HG03457 (cell line): Measurements from ENCODE around the gene ABCC6.
"Not testable (repeated sequence)": the region's sequence is repeated elsewhere in the genome, so short reads cannot be mapped to it uniquely, and the experiment has no call there.

Source experiments
- ATAC-seq: cut with Tn5 transposase; IDR thresholded peaks from one replicate; pipeline ENCODE4 v1.9.1; 2021; ENCODE audit warnings: moderate number of reproducible peaks; ENCODE audit not compliant: unreplicated experiment

The ABCC6 gene

DNA sequence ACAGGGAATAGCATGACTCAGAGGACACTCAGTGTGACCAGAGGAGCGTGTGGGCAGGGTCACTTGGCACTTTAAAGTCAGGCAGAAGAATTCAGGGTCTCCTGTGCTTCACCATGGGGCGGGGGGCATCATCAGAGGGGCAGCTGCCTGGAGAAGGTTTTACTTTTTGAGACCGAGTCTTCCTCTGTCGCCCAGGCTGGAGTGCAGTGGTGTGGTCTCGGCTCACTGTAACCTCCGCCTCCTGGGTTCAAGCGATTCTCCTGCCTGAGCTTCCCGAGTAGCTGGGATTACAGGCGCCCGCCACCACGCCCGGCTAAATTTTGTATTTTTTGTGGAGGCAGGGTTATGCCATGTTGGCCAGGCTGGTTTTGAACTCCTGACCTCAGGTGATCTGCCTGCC is 32.3 kb downstream of the ABCC6 start:
- not testable (repeated sequence) for ATAC-seq

DNA sequence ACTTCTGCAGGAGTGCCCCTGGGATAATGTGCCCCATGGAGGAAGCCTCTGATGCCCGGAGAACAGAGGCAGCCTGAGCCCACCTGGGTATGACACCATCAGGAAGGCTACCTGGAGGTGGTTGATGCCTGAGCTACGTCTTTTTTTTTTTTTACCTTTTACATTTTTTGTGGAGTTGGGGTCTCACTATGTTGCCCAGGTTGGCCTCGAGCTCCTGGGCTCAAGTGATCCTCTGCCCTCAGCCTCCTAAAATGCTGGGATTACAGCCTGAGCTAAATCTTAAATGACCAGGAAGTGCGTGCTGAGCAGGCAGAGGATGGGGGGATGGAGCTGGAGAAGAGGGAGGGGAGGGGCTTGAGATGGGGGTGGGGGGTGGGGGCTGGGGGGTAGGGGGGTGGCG is 32.7 kb downstream of the ABCC6 start:
- no peak for ATAC-seq

DNA sequence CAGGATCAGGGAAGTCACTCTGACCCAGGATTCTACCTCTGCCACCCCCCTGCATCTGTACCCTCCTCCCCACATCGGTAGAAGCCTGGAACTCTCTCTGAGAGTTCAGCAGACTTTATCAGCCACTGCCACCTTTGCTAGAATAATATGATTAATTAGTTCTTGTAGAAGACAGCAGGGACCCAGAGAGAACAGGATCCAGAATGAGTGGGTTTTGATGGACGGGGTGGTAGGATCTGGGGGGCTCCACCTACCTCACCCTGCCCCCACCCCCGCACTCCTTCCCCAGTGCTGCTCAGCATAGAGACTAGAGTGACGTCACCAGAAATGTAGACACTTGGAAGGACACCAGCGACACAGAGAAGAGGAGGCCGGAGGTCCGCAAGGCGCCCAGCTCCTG is 33.5 kb downstream of the ABCC6 start:
- ATAC-seq, result no peak

DNA sequence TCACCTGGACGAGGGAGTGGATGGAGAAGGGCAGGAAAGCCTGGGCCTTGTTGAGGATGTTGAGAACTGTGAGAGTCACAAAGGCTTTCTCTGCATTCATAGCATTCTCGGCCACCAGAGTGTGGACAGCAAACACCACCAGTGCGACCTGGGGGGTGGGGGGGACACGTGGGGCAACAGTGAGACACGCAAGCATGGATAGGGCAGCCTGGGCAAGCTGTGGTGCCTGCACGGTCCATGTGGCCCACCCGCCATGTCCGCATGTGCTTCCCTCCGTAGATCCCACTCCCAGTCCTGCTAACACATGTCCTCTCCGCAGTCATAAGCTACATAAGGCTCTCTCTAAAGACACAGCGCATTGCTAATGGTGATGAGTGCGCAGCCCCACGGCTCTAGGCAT is 34.5 kb downstream of the ABCC6 start:
- no peak for ATAC-seq

DNA sequence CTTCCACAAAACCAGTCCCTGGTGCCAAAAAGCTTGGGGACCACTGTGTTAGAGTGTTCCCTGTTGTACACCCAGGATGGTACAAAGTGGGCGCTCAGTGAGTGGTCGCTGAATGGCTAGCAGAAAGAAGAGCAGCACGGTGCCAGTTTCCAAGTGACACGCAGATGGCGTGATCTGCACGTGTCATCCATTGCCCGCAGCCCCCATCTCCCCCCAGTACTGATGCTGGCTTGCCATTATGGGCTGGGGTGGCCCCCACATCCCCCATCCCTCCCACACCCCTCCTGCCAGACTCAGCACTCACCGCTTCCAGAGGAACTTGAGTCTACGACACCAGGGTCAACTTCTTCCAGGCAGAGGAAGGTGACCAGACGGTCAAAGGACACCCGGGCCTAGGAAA is 36.5 kb downstream of the ABCC6 start:
- ATAC-seq, result no peak

DNA sequence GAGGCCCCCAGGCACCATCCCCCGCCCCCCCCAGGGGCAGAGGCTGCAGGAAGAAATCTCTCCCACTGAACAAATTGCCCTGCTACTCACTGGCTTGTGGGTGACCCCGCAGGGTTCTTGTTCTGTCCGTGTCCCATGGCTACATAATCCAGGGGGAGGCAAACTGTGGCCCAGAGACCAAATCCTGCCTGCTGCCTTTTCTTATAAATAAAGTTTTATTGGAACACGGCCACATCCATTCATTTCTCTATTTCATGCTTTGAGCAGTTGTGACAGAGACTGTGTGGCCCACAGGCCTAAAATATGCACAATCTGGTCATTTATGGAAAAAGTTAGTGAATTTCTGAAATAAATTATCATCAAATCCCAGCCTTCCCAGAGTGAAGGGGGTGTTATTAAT is 38.2 kb downstream of the ABCC6 start:
- no peak for ATAC-seq

DNA sequence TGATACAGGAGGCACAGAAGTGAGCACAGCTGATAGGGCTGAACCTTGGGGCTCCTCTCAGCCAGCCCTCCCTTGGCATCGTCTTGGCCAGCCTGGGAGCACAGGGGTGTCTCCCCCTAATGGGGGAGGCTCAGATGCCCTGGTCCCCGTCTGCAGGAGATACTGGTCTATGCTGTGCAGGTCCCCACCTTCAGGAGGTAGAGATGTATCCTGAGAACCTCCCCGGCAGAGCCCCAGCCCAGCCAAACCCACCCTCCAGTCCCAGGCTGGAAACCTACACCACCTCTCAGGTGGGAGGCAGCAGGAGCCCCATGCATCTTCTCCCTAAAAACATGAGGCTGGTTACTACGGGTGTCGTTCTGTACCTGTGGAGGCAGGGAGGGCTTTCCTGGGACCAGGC is 38.7 kb downstream of the ABCC6 start:
- no peak for ATAC-seq

DNA sequence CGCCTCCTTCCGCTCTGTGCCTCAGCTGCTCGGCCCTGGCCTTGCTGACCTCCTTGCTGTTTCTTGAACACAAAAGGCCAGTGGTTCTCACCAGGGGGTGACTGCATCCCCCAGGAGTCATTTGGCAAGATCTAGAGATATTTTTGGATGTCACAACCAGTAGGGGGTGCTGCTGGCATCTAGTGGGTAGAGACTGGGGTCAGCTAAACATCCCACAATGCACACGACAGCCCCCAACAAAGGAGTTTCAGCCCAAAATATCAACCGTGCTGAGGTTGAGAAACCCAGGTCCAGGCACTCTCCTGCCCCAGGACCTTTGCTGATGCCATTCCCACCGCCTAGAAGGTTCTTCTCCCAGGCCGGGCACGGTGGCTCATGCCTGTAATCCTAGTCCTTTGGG is 39.7 kb downstream of the ABCC6 start:
- no peak for ATAC-seq

DNA sequence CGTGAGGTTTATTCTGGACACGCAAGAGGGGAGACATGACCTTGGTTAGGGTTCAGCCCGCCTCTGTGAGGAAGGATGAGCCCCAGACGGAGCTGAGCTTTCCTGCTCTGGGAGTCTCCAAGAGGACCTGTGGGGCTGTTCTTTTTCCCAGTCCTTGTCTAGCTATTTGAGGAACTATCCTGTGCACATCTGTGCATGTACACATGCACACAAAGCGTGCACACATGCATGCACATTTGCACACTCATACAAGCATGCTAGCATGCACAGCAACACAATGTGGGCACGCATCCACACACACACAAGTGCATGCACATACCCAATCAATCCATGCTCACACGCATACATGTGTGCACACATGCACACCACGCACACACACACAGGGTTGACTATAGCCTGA is 40.4 kb downstream of the ABCC6 start:
- no peak for ATAC-seq

DNA sequence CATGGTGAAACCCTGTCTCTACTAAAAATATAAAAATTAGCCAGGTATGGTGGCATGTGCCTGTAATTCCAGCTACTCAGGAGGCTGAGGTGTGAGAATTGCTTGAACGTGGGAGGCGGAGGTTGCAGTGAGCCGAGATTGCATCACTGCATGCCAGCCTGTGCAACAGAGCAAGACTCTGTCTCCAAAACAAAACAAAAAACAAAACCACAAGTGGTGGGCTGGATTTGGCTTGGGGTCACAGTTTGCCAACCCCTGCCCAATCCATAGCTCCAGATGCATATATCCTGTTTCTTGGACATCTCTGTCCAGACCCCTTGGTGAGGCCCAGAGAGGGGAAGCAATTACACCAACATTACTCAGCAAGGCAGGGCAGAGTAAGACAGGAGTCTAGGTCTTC is 41.5 kb downstream of the ABCC6 start:
- not testable (repeated sequence) for ATAC-seq

DNA sequence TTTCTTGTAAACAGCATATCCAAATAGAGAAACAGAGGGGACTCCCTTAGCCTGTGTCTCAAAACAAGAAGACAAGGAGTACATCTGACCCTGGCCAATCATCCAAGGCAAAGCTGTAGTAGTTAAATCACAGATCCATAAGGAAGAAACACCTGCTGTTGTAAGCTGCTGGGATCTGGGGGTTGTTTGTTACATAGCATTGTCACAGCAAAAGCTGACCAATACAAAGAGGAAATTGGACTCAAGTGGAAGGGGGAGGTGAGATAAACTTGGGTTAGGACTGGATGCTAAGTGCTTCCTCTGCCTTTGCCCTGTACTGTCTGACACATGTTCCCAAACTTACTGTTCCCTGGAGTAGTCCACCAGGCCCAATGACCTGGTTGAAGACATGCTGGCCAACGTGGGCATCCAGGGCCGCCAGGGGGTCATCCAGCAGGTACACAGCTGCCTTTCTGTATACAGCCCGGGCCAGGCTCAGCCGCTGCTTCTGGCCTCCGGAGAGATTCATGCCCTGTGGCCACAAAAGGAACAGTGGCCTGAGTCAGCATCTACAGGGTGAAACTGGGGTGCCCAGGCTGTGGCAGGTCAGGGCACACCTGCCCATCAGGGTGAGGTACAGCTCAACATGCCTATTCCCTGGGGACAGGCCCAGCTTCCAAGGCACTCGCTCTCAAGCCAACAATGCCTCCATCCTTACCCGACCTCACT is 44.7 kb downstream of the ABCC6 start:
- ATAC-seq, result no peak

DNA sequence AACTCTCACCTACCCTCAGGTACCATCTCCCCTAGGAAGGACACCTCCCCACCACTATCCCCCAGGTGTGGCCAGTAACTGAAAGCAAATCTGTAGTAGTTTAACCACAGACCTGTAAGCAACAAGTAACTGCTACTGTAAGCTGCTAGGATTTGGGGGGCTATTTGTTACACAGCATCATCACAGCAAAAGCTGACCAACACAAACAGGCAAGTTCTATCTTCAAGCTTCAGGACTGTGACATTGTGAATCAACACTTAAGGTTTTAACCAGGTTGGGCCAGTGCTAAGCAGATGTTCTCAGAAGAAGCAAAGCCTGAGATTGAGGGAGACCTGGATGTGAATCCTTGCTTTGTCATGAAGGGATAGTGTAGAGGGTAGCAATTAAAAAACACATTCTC is 47.0 kb downstream of the ABCC6 start:
- ATAC-seq, result no peak

DNA sequence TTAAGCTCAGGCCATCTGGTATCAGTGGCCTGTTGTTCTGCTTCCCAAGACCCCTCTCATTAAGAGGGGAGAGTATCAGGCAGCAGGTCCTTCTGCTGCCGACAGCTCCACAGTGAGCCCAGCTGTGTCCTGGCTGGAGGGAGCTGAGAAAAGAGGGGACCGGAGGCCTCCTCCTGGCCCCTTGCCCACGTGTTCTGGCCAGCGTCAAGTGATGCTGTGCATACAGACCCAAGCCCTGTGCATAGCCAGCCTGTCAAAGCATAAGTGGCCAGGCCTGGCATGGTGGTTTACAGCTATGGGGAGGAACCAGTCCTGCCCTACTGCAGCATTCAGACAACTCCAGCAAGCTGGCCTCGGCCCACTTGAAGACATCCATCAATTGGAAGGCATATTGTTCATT is 48.0 kb downstream of the ABCC6 start:
- no peak for ATAC-seq

DNA sequence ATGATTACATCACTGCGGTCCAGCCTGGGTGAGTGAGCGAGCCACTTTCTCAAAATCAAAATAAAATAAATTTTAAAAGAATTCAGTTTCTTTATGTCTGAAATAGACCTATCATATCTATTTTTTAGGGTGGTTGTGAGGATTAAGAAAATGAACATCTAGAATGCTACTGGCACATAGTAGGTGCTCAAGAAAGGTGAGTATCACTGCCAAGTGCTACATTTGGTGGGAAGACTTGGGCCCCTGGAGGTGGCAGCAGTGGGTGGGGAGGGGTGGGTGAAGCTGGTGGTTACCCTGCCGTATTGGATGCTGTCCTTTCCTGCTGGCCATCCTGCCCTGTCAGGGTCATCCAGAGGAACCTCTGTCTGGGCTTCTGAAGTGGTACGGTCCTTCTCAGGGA is 50.3 kb downstream of the ABCC6 start:
- ATAC-seq, result no peak

DNA sequence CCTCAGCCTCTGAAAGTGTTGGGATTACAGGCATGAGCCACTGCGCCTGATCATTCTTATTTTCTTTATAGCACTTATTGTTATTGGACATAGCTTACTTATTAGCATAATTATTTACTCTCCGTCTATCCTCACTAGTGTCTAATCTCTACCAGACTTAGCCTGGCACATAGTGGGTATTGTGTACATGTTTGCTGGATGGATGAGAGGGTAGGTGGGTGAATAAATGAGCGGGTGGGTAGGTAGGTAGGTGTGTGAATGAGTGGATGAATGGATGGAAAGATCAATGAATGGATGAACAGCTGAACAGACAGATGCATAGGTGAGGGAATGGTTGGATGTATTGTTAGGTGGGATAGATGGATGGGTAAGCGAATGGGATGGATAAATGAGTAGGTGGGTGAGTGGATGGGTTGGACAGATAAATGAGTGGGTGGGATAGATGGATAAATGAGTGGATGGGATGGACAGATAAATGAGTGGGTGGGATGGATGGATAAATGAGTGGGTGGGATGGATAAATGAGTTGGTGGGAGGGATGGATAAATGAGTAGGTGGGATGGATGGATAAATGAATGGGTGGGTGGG is 51.9 kb downstream of the ABCC6 start:
- ATAC-seq, result no peak

DNA sequence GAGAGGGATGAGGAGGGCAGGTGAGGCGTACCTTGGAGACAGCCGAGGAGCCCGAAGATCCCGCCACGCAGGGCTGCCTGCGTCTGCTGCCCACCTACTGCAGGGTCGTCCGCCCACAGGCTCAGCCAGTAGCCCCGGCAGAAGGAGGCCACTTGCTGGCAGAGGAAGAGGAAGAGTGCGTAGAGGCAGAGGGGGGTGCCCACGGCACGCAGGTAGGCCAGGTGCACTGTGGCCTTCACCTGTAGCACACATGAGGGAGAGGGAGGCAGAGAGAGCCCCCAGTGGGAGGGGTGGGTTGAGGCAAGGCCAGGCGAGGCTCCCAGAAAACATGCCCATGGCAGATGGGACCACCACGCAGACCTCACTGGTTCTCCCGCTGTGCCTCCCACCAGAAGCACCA is 53.7 kb downstream of the ABCC6 start:
- ATAC-seq, result no peak

DNA sequence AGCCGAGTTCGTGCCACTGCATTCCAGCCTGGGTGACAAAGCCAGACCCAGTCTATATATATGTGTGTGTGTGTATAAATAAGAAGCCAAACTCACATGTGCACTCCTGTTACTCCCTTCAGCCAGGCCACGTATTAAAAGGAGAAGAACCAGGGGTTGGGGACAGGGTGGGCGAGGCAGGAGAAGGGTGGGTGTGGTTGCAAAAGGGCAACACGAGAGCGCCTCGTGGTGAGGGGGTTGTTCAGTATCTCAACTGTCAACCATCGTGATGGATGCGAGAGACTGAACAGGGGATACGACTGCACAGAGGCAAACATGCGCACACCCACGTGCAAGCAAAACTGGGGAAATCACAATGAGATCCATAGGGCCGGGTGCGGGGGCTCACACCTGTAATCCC is 54.9 kb downstream of the ABCC6 start:
- no peak for ATAC-seq

DNA sequence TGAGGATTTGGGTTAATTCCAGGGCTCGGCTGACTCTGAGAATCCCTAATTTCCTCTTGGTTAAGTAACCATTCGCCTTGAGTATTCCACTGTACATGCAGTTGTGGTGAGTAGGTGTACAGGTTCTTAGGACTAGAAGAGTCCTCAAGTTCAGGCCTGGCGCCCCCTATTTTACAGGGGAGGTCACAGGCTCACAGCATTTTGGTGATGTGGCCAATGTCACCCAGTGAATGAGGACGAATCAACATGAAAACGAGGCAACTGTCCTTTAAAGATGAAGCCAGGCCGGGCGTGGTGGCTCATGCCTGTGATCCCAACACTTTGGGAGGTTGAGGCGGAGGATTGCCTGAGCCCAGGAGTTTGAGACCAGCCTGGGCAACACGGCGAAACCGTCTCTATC is 55.4 kb downstream of the ABCC6 start:
- ATAC-seq, result no peak

DNA sequence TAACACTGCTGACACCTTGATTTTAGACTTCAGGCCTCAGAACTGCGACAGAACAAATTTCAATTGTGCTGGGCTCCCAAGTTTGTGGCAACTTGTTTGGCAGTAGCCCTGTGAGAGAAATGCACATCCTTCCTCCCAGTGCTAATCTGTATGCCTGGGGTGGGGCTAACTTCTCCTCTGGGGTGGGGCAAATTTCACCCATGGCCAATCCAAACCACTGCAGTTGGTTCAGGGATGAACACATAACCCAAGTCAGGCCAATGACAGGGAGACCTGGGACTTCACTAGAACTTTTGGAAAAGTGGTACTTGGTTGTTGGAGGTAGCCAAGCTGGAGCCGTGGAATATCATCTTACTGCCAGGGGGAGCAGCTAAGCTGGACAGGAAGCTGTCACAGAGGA is 56.3 kb downstream of the ABCC6 start:
- ATAC-seq, result no peak

DNA sequence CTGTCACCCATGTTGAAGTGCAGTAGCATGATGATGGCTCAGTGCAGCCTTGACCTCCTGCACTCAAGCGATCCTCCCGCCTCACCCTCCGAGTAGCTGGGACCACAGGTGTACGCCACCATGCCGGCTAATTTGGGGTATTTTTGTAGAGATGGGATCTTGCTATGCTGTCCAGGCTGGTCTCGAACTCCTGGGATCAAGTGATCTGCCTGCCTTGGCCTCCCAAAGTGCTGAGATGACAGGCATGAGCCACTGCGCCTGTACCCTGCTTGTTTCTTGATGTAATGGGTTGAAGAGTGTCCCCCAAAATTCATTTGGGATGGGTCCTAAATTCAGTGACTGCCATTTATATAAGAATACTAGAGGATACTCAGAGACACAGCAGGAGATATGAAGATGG is 57.2 kb downstream of the ABCC6 start:
- ATAC-seq, result no peak

DNA sequence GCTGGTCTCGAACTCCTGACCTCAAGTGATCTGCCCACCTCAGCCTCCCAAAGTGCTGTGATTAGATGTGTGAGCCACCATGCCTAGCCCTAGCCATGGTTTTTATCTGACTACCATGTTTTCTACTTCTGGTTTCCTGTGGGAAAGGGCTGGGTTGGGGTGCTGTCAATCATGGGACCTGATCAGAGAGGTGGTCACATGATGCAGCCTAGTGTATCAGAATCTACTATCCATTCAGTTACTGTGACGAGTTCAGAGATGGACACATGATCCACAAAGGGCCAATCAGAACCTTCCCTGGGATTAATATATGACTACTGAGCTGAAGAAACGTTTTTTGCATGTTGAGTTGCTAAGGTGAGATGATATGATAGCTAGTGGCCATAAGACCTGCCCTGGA is 59.1 kb downstream of the ABCC6 start:
- ATAC-seq, result no peak

DNA sequence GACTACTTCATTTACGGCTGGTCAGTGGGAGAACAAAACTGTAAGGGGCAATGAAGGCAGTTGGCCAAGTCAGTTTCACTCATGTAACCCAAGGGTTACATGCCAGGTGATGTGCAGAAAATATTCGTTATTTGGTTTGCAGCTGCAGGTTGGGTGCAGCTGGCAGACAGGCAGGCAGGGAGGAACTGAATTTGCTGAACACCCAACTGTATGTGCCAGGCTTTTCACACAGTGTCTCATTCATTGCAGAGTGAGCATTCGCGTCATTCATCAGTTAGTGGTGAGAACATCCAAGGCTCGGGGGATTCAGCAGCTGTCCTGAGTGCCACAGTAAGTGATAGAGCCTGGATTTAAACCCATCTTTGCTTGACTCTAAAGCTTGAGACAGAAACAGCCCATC is 59.7 kb downstream of the ABCC6 start:
- ATAC-seq, result no peak

DNA sequence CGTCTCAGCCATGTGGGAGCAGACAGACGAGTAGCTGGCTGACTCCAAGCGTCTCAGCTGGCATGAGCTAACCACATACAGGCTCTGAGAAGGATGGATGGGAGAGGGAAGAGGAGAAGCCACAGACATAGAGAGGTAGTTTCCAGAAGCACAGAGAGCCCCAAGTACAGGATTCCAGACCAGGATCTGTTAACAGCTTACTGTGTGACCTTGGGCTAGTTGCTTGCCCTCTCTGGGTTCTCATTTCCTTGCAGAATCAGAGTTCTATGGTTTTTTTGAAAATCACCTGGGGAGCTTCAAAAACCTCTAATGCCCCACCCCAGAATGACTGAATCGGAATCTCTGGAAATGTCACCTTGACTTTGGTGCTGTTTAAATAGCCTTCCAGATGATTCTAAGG is 60.2 kb downstream of the ABCC6 start:
- no peak for ATAC-seq
